ENCODE data around the gene PAM16. TPM values are rescaled to one million over a fixed set of nuclear protein-coding genes. Genes with fewer than 3 reads are reported as not detected.

Gene PAM16
- total and polyA plus RNA-seq, 9 of the 15 experiments (the other 6 are each of a cell fraction or from before 2014, with no cell fraction given), result 38.7 to 273 (median 79.3) TPM

GRCh38 chr16:4372001-4372577, 21.0 kb upstream of the PAM16 start (continued):
- TF ChIP-seq STAT6 (CRISPR knock-in tag; IDR thresholded peaks at IDR 0.05) (no peak), ZNF3 (CRISPR knock-in tag; IDR thresholded peaks at IDR 0.05) (no peak), MCM3 (IDR thresholded peaks at IDR 0.05) (no peak), SAP30 (IDR thresholded peaks at IDR 0.05; ENCODE audit: borderline replicate concordance, insufficient read depth, low read depth, low read length, poor library complexity, severe bottlenecking) (peak; percentile 74), NFIC (IDR thresholded peaks at IDR 0.05) (no peak), ZBTB7A (IDR thresholded peaks at IDR 0.05; ENCODE audit: borderline replicate concordance, control insufficient read depth, low read depth, low read length) (peak; percentile 49; the same call in 1 of the 2 replicates), FOXK2 (conservative IDR thresholded peaks at IDR 0.05 in 1 of 2, IDR thresholded peaks at IDR 0.05 in 1 of 2; ENCODE audit: low read depth in 2 of 2) (0 out of 4 replicates have a peak, but pooled peaks of 1 of the 2 experiments have one; percentile 38), SMAD4 (CRISPR knock-in tag; conservative IDR thresholded peaks at IDR 0.05) (peak; percentile 57), ZNF318 (IDR thresholded peaks at IDR 0.05; ENCODE audit: borderline replicate concordance in 1 of 2, low read depth in 1 of 2) (no peak), CSDE1 (IDR thresholded peaks at IDR 0.05) (no peak), CREB1 (IDR thresholded peaks at IDR 0.05) (no peak), CREB1 (CRISPR knock-in tag; IDR thresholded peaks at IDR 0.05) (no peak), CHAMP1 (IDR thresholded peaks at IDR 0.05) (no peak), PCBP1 (IDR thresholded peaks at IDR 0.05; ENCODE audit: low read depth, low read length, poor library complexity, severe bottlenecking) (peak; percentile 16)

Data from K562 (cell line).